NB4 (cell line): ENCODE data around the gene RAPGEF5.

ENCODE experiments used
- CTCF ChIP-seq: IDR thresholded peaks from one replicate; pipeline ENCODE4 v1.5.1; 2012; ENCODE audit warnings: low read depth, low read length
- MAX ChIP-seq: IDR thresholded peaks from 2 replicates; pipeline ENCODE4 v1.6.1; 2011; ENCODE audit warnings: low read depth, low read length
- MYC ChIP-seq: IDR thresholded peaks from 2 replicates; pipeline ENCODE4 v1.6.1; 2011; ENCODE audit warnings: low read depth, low read length
- POLR2A ChIP-seq: IDR thresholded peaks from 2 replicates; pipeline ENCODE4 v1.6.1; 2011; ENCODE audit warnings: mild to moderate bottlenecking; ENCODE audit not compliant: insufficient read length; ENCODE audit errors: extremely low read depth

- TF ChIP-seq POLR2A = no peak
- no peak for TF ChIP-seq CTCF
- no peak for TF ChIP-seq MAX
- TF ChIP-seq MYC = no peak
These were observed 46.4 kb upstream of the RAPGEF5 start for GRCh38 chr7:22403344-22403743.
